GM12873 (cell line): ENCODE measurements around the gene TEX54.

ENCODE experiments used
- CTCF ChIP-seq: IDR thresholded peaks from 2 replicates; pipeline ENCODE4 v1.5.1; 2012; ENCODE audit warnings: low read depth, mild to moderate bottlenecking, moderate library complexity, low read length, control low read depth; ENCODE audit not compliant: insufficient read depth; ENCODE audit errors: missing control alignments

Gene TEX54

GRCh38 chr11:62791501-62792201 lies 41.0 kb downstream of the TEX54 start, which contains the start of gene TMEM223:
Gene TMEM223, minus strand, starts transcription at chr11:62792006. Its CDS starts 12 bp downstream, at chr11:62791994.
- no peak for TF ChIP-seq CTCF

GRCh38 chr11:62789576-62789975 lies 43.1 kb downstream of the TEX54 start:
- TF ChIP-seq CTCF: no peak

GRCh38 chr11:62788991-62789390 lies 43.6 kb downstream of the TEX54 start:
- TF ChIP-seq CTCF: peak; percentile 10

- TF ChIP-seq CTCF: peak; percentile 77
Measured at GRCh38 chr11:62787005-62787759, 45.5 kb downstream of the TEX54 start, which contains the start of gene TMEM179B. Gene TMEM179B, plus strand, starts transcription at chr11:62787402. Its CDS starts 30 bp downstream, at chr11:62787432.

GRCh38 chr11:62786318-62787004 lies 46.2 kb downstream of the TEX54 start:
- peak; percentile 98 for TF ChIP-seq CTCF

- TF ChIP-seq CTCF: no peak
Measured at GRCh38 chr11:62782753-62783152, 49.9 kb downstream of the TEX54 start.
